T-helper 2 cell treated with Interferon-gamma antibody and Interleukin-4, amounts not matched to agents 5 μg/mL and 100 μg/mL, for 36 hours (primary cell): ENCODE data around the gene MIPOL1.

ENCODE experiments used
- DNase-seq: peaks from one replicate; pipeline ENCODE4 v3.0.0; 2021; ENCODE audit warnings: low spot score
- H3K27ac Mint-ChIP-seq: one replicate; pipeline ENCODE4 v1.8.0; 2021; ENCODE audit warnings: mild to moderate bottlenecking, mixed read lengths
- H3K27me3 Mint-ChIP-seq: one replicate; pipeline ENCODE4 v1.8.0; 2021; ENCODE audit warnings: low read depth, mixed read lengths
- H3K36me3 Mint-ChIP-seq: one replicate; pipeline ENCODE4 v1.8.0; 2021; ENCODE audit warnings: low read depth, mixed read lengths
- H3K4me1 Mint-ChIP-seq: one replicate; pipeline ENCODE4 v1.8.0; 2021; ENCODE audit warnings: low read depth, mixed read lengths
- H3K4me3 Mint-ChIP-seq: one replicate; pipeline ENCODE4 v1.8.0; 2022; ENCODE audit warnings: mild to moderate bottlenecking, moderate library complexity, mixed read lengths
- H3K9me3 Mint-ChIP-seq: one replicate; pipeline ENCODE4 v1.8.0; 2021; ENCODE audit warnings: mixed read lengths

MIPOL1 gene

GRCh38 chr14:37566811-37567371, 369.2 kb downstream of the MIPOL1 start:
- H3K9me3 Mint-ChIP-seq: no peaks in the 10 kb centered on the region
- no peak for DNase-seq
- no peaks in the 10 kb centered on the region for H3K4me1 Mint-ChIP-seq
- no peaks in the 10 kb centered on the region for H3K36me3 Mint-ChIP-seq
- no peak overlapping the region for H3K4me3 Mint-ChIP-seq
- H3K27me3 Mint-ChIP-seq: no peaks in the 10 kb centered on the region
- no peak overlapping the region for H3K27ac Mint-ChIP-seq

GRCh38 chr14:37569729-37570128, 372.0 kb downstream of the MIPOL1 start:
- Mint-ChIP-seq H3K4me3 (no peak overlapping the region), H3K27ac (no peak overlapping the region), H3K36me3 (no peaks in the 10 kb centered on the region), H3K9me3 (no peaks in the 10 kb centered on the region), H3K27me3 (no peaks in the 10 kb centered on the region), H3K4me1 (no peaks in the 10 kb centered on the region)
- DNase-seq: no peak

DNA sequence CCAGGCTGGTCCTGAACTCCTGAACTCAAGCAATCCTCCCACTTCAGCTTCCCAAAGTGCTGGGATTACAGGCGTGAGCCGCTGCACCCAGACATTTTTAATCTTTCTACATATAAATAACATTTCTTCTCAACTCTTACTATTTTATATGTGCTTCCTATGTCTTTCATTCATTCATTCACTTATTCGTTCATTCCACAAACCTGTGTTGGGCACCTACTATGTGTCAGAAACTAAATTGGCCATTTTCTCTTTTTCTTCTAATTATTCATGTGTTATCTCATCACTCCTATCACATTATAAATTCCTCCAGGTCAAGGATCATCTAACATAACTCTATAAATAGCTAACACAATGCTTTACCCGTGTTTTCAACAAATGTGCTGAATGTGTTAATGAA, 373.7 kb downstream of the MIPOL1 start:
- no peak for DNase-seq
- Mint-ChIP-seq H3K9me3 (no peaks in the 10 kb centered on the region), H3K4me1 (no peaks in the 10 kb centered on the region), H3K27me3 (no peaks in the 10 kb centered on the region), H3K36me3 (no peaks in the 10 kb centered on the region), H3K27ac (no peak overlapping the region), H3K4me3 (no peak overlapping the region)

DNA sequence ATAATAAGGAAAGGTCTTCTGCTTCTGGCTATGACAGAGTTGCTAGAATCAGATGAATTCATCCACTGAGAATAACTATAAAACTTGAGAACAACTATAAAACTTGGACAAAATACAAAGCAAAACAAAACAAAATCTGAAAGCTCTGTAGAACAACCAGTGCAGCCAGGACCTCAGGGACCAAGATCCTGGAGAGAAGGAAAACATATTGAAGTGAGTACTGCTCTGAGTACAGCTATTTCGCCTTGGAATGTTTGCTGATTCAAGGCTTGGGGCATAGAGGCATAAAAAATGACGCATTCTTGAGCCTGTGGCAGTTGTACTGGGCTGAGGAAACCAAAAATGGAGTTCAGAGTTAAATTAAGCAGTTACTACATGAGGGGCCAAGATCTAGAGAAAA, 375.6 kb downstream of the MIPOL1 start:
- no peaks in the 10 kb centered on the region for H3K36me3 Mint-ChIP-seq
- H3K4me3 Mint-ChIP-seq: no peak overlapping the region
- no peaks in the 10 kb centered on the region for H3K4me1 Mint-ChIP-seq
- no peak for DNase-seq
- no peaks in the 10 kb centered on the region for H3K9me3 Mint-ChIP-seq
- H3K27me3 Mint-ChIP-seq: no peaks in the 10 kb centered on the region
- H3K27ac Mint-ChIP-seq: no peak overlapping the region

GRCh38 chr14:37579274-37579673, 381.5 kb downstream of the MIPOL1 start:
- no peaks in the 10 kb centered on the region for H3K4me1 Mint-ChIP-seq
- no peaks in the 10 kb centered on the region for H3K36me3 Mint-ChIP-seq
- no peak for DNase-seq
- no peaks in the 10 kb centered on the region for H3K9me3 Mint-ChIP-seq
- H3K27ac Mint-ChIP-seq: no peak overlapping the region
- H3K27me3 Mint-ChIP-seq: peaks cover 6% of the 10 kb centered on the region
- no peak overlapping the region for H3K4me3 Mint-ChIP-seq

- H3K9me3 Mint-ChIP-seq: no peaks in the 10 kb centered on the region
- H3K27me3 Mint-ChIP-seq: peaks cover 9% of the 10 kb centered on the region
- no peak for DNase-seq
- H3K36me3 Mint-ChIP-seq: no peaks in the 10 kb centered on the region
- H3K4me1 Mint-ChIP-seq: no peaks in the 10 kb centered on the region
- no peak overlapping the region for H3K4me3 Mint-ChIP-seq
- H3K27ac Mint-ChIP-seq: no peak overlapping the region
These were observed 382.4 kb downstream of the MIPOL1 start for GRCh38 chr14:37580146-37580545.

DNA sequence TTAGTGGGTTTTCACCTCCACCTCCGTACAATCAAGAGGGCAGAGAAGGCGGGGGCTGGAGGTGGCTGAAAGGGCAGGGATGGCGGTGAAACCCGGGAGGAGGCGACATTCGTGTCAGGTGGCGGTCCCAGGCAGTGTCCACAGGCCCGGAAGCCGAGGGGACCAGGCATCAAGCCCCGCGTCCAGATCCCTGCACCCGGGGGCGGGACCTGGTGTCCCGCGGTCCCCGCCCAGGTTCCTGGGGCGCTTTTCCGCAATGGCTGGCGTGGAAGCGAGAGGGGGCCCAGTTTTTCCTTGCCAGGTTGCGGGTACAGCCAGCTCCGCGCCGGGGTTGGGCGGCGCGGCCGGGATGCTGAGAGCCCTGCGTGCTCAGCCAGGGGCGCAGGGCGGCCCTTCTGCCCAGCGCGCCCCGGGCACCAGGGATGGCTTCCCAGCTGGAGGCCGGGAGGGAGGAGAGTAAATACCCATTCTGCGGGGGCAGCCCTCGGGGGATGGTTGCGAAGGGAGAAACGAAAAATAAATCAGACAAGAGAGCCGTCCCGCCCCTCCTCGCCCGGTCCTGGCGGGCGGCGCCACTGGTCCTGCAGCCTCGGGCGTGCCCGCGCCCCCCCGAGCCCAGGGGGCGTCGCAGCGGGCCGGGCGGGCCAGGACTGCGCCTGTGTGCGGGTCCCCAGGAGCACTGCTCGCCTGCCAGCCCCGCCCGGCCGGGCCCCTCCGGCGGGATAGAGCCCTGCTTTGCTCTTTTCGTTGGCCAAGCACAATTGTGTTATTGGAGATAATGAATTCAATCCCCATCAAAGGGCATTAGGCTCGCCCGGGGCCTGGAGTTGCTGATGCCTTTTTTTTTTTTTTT, 385.8 kb downstream of the MIPOL1 start:
- H3K4me3 Mint-ChIP-seq: no peak overlapping the region
- no peaks in the 10 kb centered on the region for H3K9me3 Mint-ChIP-seq
- H3K36me3 Mint-ChIP-seq: no peaks in the 10 kb centered on the region
- H3K27ac Mint-ChIP-seq: no peak overlapping the region
- no peak for DNase-seq
- peaks cover 38% of the 10 kb centered on the region for H3K27me3 Mint-ChIP-seq
- H3K4me1 Mint-ChIP-seq: no peaks in the 10 kb centered on the region

GRCh38 chr14:37584211-37585100, 386.7 kb downstream of the MIPOL1 start:
- no peak for DNase-seq
- H3K9me3 Mint-ChIP-seq: no peaks in the 10 kb centered on the region
- no peak overlapping the region for H3K4me3 Mint-ChIP-seq
- H3K27me3 Mint-ChIP-seq: peaks cover 47% of the 10 kb centered on the region
- H3K4me1 Mint-ChIP-seq: no peaks in the 10 kb centered on the region
- no peak overlapping the region for H3K27ac Mint-ChIP-seq
- no peaks in the 10 kb centered on the region for H3K36me3 Mint-ChIP-seq

GRCh38 chr14:37585101-37585511, 387.4 kb downstream of the MIPOL1 start:
- Mint-ChIP-seq H3K27me3 (peaks cover 49% of the 10 kb centered on the region), H3K27ac (no peak overlapping the region), H3K4me1 (no peaks in the 10 kb centered on the region), H3K9me3 (peaks cover under 1% of the 10 kb centered on the region), H3K36me3 (no peaks in the 10 kb centered on the region), H3K4me3 (no peak overlapping the region)
- DNase-seq: no peak

DNA sequence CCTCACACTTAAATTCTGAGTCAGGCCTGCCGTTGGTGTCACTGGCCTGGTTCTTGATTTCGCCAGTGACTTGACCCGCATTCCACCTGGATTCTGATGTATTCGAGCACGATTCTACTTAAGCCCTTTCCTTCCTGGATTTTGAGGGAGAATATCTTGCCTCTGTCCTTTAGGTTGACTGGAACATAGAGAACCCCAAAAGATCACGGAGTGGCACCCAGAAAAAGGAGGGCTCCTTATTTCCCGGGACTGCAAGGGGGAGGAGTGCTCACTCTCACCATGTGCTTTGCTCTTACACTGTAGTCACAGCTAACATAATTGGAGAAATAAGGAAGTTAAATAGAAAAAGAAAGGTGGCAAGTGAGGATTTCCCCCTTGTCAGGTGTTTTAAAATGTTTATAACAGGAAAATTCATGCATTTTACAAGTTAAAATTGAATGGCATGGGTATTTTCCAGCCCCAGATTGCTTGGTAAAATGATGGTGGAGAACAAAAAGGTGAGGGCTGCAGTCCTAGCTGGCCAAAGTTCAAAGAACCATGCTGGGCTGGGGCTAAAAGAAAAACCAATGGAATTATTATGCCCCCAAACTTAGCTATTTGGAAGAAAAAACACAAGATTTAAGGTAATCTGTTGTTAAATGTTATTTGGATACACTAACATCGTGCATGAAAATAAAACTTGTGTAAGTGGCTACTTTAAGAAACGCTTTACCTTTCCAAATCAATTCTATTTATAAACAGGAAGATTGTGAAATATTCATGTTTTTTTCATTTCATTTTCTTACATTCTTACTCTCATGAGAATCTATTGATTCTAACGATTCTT, 388.4 kb downstream of the MIPOL1 start:
- DNase-seq: no peak
- Mint-ChIP-seq H3K27me3 (peaks cover 60% of the 10 kb centered on the region), H3K4me1 (no peaks in the 10 kb centered on the region), H3K4me3 (no peak overlapping the region), H3K9me3 (peaks cover 2% of the 10 kb centered on the region), H3K27ac (no peak overlapping the region), H3K36me3 (no peaks in the 10 kb centered on the region)

DNA sequence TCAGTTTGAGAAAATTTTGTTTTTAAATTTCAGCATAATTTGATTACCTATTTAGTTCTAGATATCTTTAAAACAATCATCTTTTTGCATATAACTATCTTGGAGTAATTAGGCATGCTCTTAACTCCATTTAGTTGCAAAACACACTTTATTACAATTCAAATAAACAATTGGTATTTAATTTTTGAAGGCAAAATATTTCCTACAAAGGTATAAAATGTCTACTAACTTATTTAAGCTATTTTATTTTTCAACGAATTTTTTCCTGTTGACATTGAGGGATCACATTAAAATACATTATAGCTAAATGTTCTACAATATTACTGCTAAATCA, 389.0 kb downstream of the MIPOL1 start:
- peaks cover 62% of the 10 kb centered on the region for H3K27me3 Mint-ChIP-seq
- H3K9me3 Mint-ChIP-seq: peaks cover 2% of the 10 kb centered on the region
- no peaks in the 10 kb centered on the region for H3K4me1 Mint-ChIP-seq
- no peak overlapping the region for H3K27ac Mint-ChIP-seq
- no peak for DNase-seq
- no peaks in the 10 kb centered on the region for H3K36me3 Mint-ChIP-seq
- H3K4me3 Mint-ChIP-seq: no peak overlapping the region

GRCh38 chr14:37587131-37587803, 389.5 kb downstream of the MIPOL1 start:
- no peak for DNase-seq
- no peak overlapping the region for H3K4me3 Mint-ChIP-seq
- peaks cover 2% of the 10 kb centered on the region for H3K9me3 Mint-ChIP-seq
- H3K27me3 Mint-ChIP-seq: peaks cover 65% of the 10 kb centered on the region
- no peak overlapping the region for H3K27ac Mint-ChIP-seq
- no peaks in the 10 kb centered on the region for H3K4me1 Mint-ChIP-seq
- H3K36me3 Mint-ChIP-seq: no peaks in the 10 kb centered on the region
